Neuron (in vitro differentiated cells): ENCODE results near the gene MARK3.

ENCODE experiments used
- H2AFZ ChIP-seq: one replicate; pipeline ENCODE4 v1.6.1; 2013; ENCODE audit warnings: low read depth, mild to moderate bottlenecking, inconsistent platforms, low read length, moderate library complexity
- H3K27me3 ChIP-seq: one replicate; pipeline ENCODE4 v1.6.1; 2013; ENCODE audit warnings: low read length; ENCODE audit not compliant: insufficient read depth
- H3K36me3 ChIP-seq: one replicate; pipeline ENCODE4 v1.6.1; 2013; ENCODE audit warnings: low read length; ENCODE audit not compliant: insufficient read depth
- H3K4me1 ChIP-seq: one replicate; pipeline ENCODE4 v1.6.1; 2013; ENCODE audit warnings: low read length; ENCODE audit not compliant: insufficient read depth
- H3K4me3 ChIP-seq: 2 replicates; pipeline ENCODE4 v1.5.1; 2013; ENCODE audit warnings: mild to moderate bottlenecking, low read length, moderate library complexity
- H3K9me3 ChIP-seq: one replicate; pipeline ENCODE4 v1.6.1; 2013; ENCODE audit warnings: low read length

Gene MARK3

GRCh38 chr14:103499709-103500108, 114.5 kb downstream of the MARK3 start:
- Histone ChIP-seq H2AFZ (no peak overlapping the region), H3K36me3 (peaks cover 63% of the 10 kb centered on the region), H3K4me1 (peaks cover 10% of the 10 kb centered on the region), H3K4me3 (no peak overlapping the region), H3K9me3 (no peaks in the 10 kb centered on the region), H3K27me3 (no peaks in the 10 kb centered on the region)

GRCh38 chr14:103500148-103500990, 115.2 kb downstream of the MARK3 start:
- H2AFZ ChIP-seq: no peak overlapping the region
- H3K27me3 ChIP-seq: no peaks in the 10 kb centered on the region
- H3K4me3 ChIP-seq: no peak overlapping the region
- peaks cover 10% of the 10 kb centered on the region for H3K4me1 ChIP-seq
- H3K36me3 ChIP-seq: peaks cover 64% of the 10 kb centered on the region
- H3K9me3 ChIP-seq: no peaks in the 10 kb centered on the region

GRCh38 chr14:103501041-103501870, 116.0 kb downstream of the MARK3 start:
- no peak overlapping the region for H2AFZ ChIP-seq
- H3K4me3 ChIP-seq: no peak overlapping the region
- no peaks in the 10 kb centered on the region for H3K27me3 ChIP-seq
- H3K36me3 ChIP-seq: peaks cover 61% of the 10 kb centered on the region
- H3K4me1 ChIP-seq: peaks cover 10% of the 10 kb centered on the region
- H3K9me3 ChIP-seq: no peaks in the 10 kb centered on the region

GRCh38 chr14:103501921-103502669, 116.9 kb downstream of the MARK3 start:
- Histone ChIP-seq H2AFZ (no peak overlapping the region), H3K27me3 (no peaks in the 10 kb centered on the region), H3K36me3 (peaks cover 62% of the 10 kb centered on the region), H3K4me1 (peaks cover 10% of the 10 kb centered on the region), H3K9me3 (no peaks in the 10 kb centered on the region), H3K4me3 (no peak overlapping the region)

GRCh38 chr14:103502877-103503276, 117.7 kb downstream of the MARK3 start:
- Histone ChIP-seq H2AFZ (no peak overlapping the region), H3K27me3 (no peaks in the 10 kb centered on the region), H3K4me3 (no peak overlapping the region), H3K36me3 (peaks cover 67% of the 10 kb centered on the region), H3K4me1 (peaks cover 10% of the 10 kb centered on the region), H3K9me3 (no peaks in the 10 kb centered on the region)

- no peak overlapping the region for H2AFZ ChIP-seq
- H3K27me3 ChIP-seq: no peaks in the 10 kb centered on the region
- no peak overlapping the region for H3K4me3 ChIP-seq
- peaks cover 64% of the 10 kb centered on the region for H3K36me3 ChIP-seq
- H3K4me1 ChIP-seq: peaks cover 10% of the 10 kb centered on the region
- no peaks in the 10 kb centered on the region for H3K9me3 ChIP-seq
Measured at GRCh38 chr14:103503296-103503695, 118.1 kb downstream of the MARK3 start.

- H2AFZ ChIP-seq: no peak overlapping the region
- no peak overlapping the region for H3K4me3 ChIP-seq
- H3K4me1 ChIP-seq: peaks cover 3% of the 10 kb centered on the region
- no peaks in the 10 kb centered on the region for H3K9me3 ChIP-seq
- H3K36me3 ChIP-seq: peaks cover 75% of the 10 kb centered on the region
- no peaks in the 10 kb centered on the region for H3K27me3 ChIP-seq
Measured at GRCh38 chr14:103504991-103505565, 119.9 kb downstream of the MARK3 start.

- Histone ChIP-seq H3K4me3 (no peak overlapping the region), H3K9me3 (no peaks in the 10 kb centered on the region), H3K27me3 (no peaks in the 10 kb centered on the region), H3K36me3 (peaks cover 73% of the 10 kb centered on the region), H2AFZ (no peak overlapping the region), H3K4me1 (no peaks in the 10 kb centered on the region)
Measured at GRCh38 chr14:103507751-103508150, 122.5 kb downstream of the MARK3 start.

- no peaks in the 10 kb centered on the region for H3K27me3 ChIP-seq
- H3K4me3 ChIP-seq: no peak overlapping the region
- H3K36me3 ChIP-seq: peaks cover 66% of the 10 kb centered on the region
- no peak overlapping the region for H2AFZ ChIP-seq
- H3K9me3 ChIP-seq: no peaks in the 10 kb centered on the region
- no peaks in the 10 kb centered on the region for H3K4me1 ChIP-seq
Measured at GRCh38 chr14:103508521-103509329, 123.5 kb downstream of the MARK3 start.

- Histone ChIP-seq H3K4me3 (no peak overlapping the region), H3K9me3 (no peaks in the 10 kb centered on the region), H2AFZ (no peak overlapping the region), H3K4me1 (no peaks in the 10 kb centered on the region), H3K36me3 (peaks cover 57% of the 10 kb centered on the region), H3K27me3 (no peaks in the 10 kb centered on the region)
Measured at GRCh38 chr14:103509864-103510723, 124.9 kb downstream of the MARK3 start.
